Measurements from ENCODE around the gene HEATR9. TPM values are rescaled to one million over a fixed set of nuclear protein-coding genes. Genes with fewer than 3 reads are reported as not detected.
"Not testable (repeated sequence)": the region's sequence is repeated elsewhere in the genome, so short reads cannot be mapped to it uniquely, and the experiment has no call there.

The HEATR9 gene
- total RNA-seq, 1 donor from 2014 or later: not detected

DNA sequence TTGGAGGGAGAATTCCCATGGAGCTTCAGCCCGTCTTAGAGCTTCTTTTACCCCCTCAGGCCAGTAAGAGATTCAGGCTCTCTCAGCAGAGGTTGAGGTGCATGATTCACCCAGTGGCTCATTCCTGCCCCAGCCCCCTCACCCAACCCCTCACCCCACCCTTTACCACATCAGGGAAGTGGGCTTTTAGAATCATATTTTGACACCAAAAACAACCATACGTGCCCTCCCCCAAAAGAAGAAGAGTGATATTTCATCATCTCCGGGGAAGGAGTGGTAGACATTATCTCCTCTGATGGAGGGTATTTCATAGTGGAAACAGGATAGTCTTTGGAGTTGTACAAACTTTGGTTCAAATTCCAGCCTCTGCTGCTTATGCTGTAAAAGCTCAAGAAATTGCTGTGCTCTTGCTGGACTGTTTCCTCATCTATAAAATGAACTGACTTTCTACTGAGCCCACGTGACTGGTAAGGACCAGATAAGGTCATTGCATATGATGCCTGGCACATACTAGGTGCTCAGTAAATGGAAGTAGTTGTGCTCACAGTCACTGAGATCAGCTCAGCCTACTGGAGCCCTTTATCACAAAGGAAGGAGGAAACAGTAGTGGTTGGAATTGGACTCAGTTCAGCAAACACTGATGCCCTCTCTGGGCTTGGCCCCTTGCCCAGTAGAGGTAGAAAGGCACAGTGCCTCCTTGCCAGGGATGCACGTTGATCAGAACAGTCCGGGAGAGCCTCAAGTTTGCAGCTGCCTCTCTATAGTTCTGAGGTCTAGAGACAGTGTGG, 29.8 kb upstream of the HEATR9 start:
- TF ChIP-seq, protein P1, sequence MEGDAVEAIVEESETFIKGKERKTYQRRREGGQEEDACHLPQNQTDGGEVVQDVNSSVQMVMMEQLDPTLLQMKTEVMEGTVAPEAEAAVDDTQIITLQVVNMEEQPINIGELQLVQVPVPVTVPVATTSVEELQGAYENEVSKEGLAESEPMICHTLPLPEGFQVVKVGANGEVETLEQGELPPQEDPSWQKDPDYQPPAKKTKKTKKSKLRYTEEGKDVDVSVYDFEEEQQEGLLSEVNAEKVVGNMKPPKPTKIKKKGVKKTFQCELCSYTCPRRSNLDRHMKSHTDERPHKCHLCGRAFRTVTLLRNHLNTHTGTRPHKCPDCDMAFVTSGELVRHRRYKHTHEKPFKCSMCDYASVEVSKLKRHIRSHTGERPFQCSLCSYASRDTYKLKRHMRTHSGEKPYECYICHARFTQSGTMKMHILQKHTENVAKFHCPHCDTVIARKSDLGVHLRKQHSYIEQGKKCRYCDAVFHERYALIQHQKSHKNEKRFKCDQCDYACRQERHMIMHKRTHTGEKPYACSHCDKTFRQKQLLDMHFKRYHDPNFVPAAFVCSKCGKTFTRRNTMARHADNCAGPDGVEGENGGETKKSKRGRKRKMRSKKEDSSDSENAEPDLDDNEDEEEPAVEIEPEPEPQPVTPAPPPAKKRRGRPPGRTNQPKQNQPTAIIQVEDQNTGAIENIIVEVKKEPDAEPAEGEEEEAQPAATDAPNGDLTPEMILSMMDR (IDR thresholded peaks at IDR 0.05): no peak
- intact Hi-C loops (cut with DNase I): no loop called here
- H3K27ac ChIP-seq: no peak overlapping the region
- no peak for DNase-seq (ENCODE audit: low spot score in 2 of 2)
- no peaks in the 10 kb centered on the region for H3K4me1 ChIP-seq
- H3K4me3 ChIP-seq: no peak overlapping the region
- no peaks in the 10 kb centered on the region for H3K27me3 ChIP-seq
- no peaks in the 10 kb centered on the region for H3K36me3 ChIP-seq
- no peaks in the 10 kb centered on the region for H3K9me3 ChIP-seq

DNA sequence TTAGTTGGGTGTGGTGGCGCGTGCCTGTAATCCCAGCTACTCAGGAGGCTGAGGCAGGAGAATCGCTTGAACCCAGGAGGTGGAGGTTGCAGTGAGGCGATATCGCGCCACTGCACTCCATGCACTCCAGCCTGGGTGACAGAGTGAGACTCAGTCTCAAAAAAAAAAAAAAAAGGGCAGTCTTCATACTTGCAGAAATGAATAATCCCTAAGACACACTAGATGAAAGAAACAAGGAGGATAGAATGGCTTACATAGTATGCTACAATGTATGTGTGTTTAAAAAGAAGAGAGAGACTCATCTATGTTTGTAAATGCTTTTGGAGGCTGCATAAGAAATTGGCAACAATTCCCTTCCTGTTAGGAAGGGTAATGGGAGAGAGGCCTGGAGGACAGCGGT, 29.1 kb upstream of the HEATR9 start:
- H3K27me3 ChIP-seq; H3K9me3 ChIP-seq; intact Hi-C loops (cut with DNase I); H3K4me3 ChIP-seq; H3K4me1 ChIP-seq; H3K27ac ChIP-seq; DNase-seq (ENCODE audit: low spot score in 2 of 2); H3K36me3 ChIP-seq: not testable (repeated sequence)

DNA sequence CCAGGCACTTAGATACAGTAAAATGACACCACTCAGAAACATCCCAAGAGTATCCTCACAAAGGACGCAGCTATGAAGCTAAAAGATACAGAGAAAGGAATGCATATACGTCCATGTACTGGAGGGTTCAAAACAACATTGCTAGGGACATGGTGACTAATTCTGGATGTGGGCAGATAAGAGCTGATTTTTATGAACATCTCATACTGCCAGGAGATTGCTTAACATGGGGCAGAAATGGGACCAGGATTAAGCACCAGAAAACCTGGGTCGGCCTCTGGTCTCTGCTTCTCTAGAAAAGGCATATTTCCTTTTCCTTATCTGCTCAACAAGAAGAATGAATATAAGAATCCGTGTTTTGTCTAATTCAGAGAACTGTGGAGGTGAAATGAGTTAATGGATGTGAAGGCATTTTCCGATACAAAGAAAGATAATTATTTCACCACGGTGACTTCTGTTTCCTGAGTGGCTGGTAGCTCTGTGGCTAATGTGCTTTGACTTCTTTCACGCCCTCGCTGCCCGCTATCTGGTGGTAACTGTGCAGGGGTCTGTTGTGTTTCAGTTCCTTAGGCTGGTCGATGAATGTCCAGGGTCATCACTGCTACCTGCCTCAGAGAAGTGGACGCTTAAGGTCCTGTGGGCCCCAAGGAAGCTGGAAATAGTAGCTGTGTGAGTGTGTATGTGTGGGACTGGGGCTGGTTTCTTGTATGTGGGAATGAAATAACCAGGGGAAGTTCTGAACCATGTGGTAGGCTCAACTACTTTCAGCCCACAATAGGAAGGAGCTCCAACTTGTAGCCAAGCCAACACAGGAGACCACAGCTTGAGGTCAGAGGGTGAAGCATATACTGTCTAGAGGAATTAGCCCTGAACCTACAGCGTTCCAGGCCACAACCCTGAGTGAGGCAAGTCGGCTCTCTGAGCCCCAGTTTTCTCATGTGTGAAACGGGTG, 27.2 kb upstream of the HEATR9 start:
- no peaks in the 10 kb centered on the region for H3K27me3 ChIP-seq
- no peak for DNase-seq (ENCODE audit: low spot score in 2 of 2)
- H3K4me3 ChIP-seq: no peak overlapping the region
- no peaks in the 10 kb centered on the region for H3K9me3 ChIP-seq
- TF ChIP-seq, protein P1 (IDR thresholded peaks at IDR 0.05): no peak
- intact Hi-C loops (cut with DNase I): no loop called here
- no peak overlapping the region for H3K27ac ChIP-seq
- no peaks in the 10 kb centered on the region for H3K36me3 ChIP-seq
- H3K4me1 ChIP-seq: no peaks in the 10 kb centered on the region

DNA sequence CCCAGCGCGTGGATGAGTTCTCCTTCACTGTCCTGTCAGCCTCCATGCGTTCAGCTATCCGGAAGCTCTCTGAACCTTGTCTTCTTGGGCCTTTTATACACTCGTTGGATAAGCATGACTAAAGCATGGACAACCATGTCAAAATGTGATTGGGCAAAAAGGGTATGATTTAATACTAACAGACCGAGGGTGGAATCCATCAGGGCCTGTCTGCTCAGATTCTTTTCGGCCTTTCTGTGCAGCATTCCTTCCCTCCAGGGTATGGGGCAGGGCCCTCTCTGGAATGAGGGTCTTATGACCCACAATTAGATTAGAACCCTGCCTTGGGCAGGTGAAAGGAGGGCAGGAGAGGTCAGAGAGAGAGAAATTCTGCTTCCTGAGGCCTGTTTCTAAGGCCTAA, 25.5 kb upstream of the HEATR9 start:
- Histone ChIP-seq H3K4me3 (no peak overlapping the region), H3K36me3 (no peaks in the 10 kb centered on the region), H3K9me3 (no peaks in the 10 kb centered on the region), H3K4me1 (no peaks in the 10 kb centered on the region), H3K27ac (no peak overlapping the region), H3K27me3 (no peaks in the 10 kb centered on the region)
- intact Hi-C loops (cut with DNase I): no loop called here
- TF ChIP-seq, protein P1 (IDR thresholded peaks at IDR 0.05): no peak
- no peak for DNase-seq (ENCODE audit: low spot score in 2 of 2)

DNA sequence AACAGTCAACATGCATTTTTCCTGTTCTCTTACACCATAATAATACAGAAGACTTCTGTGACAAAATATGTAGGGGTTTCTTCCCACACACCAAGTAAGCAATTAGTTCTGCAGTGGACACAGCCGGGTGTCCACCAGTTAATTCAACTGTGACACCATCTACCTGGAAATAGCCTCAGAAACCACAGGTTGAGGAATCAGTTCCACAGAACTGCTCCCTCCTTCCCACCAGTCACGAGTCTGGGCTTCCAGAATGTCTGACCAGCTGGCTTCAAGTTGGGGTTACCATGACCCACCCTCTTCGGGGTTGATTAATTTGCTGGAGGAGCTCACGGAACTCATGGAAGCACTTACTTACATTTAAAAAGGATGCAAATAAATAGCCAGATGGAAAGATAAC, 25.1 kb upstream of the HEATR9 start:
- no peak for DNase-seq (ENCODE audit: low spot score in 2 of 2)
- Histone ChIP-seq H3K27me3 (no peaks in the 10 kb centered on the region), H3K4me1 (no peaks in the 10 kb centered on the region), H3K4me3 (no peak overlapping the region), H3K36me3 (no peaks in the 10 kb centered on the region), H3K27ac (no peak overlapping the region), H3K9me3 (no peaks in the 10 kb centered on the region)
- TF ChIP-seq, protein P1 (IDR thresholded peaks at IDR 0.05): no peak
- intact Hi-C loops (cut with DNase I): no loop called here
